Measurements from ENCODE around the gene CD8B.

DNA sequence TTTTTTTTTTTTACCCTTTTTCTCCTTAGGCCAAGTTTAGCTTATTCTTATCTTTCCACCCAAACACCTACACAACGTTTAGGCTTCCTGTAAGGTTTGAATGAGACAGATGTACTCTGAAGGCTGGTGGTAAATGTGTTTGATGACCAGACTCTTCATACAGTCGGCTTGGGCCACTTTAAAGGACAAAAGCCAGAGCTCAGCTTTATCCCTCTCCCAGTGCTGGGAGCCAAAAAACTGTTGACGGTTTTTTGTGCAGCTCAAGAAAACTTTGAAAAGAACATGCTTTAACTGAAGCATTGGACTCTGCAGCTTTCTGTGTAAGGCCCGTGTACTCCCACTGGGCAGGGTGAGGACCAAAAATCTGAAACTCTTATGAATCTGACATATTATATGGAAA, 86.3 kb downstream of the CD8B start:
- no peak for TF ChIP-seq POLR2AphosphoS5 (IDR thresholded peaks at IDR 0.05; ENCODE audit: low read depth, low read length)
- no peak for TF ChIP-seq SPI1 (IDR thresholded peaks at IDR 0.05; ENCODE audit: low read depth, low read length)

Data from GM12891 (cell line).